Right lobe of liver (tissue), 4 donors: Measurements from ENCODE around the gene KIF2A.

ENCODE experiments used
- CTCF ChIP-seq, 4 donors: fragments of 200-600 bp in 3 of 4; fragments of 450-650 bp in 1 of 4; IDR thresholded peaks; one replicate each; pipeline versions ENCODE4 v1.5.1 to v1.8.0; 2016 to 2022; ENCODE audit warnings: antibody characterized with exemption in 4 of 4, mild to moderate bottlenecking in 2 of 4
- POLR2A ChIP-seq: fragments of 450-650 bp; IDR thresholded peaks from one replicate; pipeline ENCODE4 v1.6.1; 2017; ENCODE audit warnings: antibody characterized with exemption, mild to moderate bottlenecking
- donor health status: DM: no; HTN: no; CAD: no.
- donor health status: DM: no; HTN: no; CAD: no.
- donor health status: DM: no; HTN: yes; CAD: no.

GRCh38 chr5:62263401-62263800, 42.6 kb upstream of the KIF2A start:
- TF ChIP-seq POLR2A, result no peak
- TF ChIP-seq CTCF (IDR thresholded peaks at IDR 0.05), result no peak
